GM12892 (cell line): ENCODE data around the gene CDK3.

Experiments
- DNase-seq: peaks from one replicate; pipeline ENCODE4 v3.0.0; 2011; ENCODE audit not compliant: insufficient read length
- FAIRE-seq: peaks from 2 replicates; lab custom pipeline; 2011; peaks lifted over from hg19 to GRCh38; lab: Jason Lieb, UNC
- POLR2A ChIP-seq: IDR thresholded peaks from 2 replicates; pipeline ENCODE4 v1.6.1; 2011; ENCODE audit warnings: low read depth, low read length, control low read depth
- POLR2AphosphoS5 ChIP-seq: IDR thresholded peaks from 2 replicates; pipeline ENCODE4 v1.6.1; 2011; ENCODE audit warnings: low read depth, low read length, control low read depth
- TAF1 ChIP-seq: IDR thresholded peaks from 2 replicates; pipeline ENCODE4 v1.6.1; 2011; ENCODE audit warnings: low read depth, mild to moderate bottlenecking, control low read depth, low read length, borderline replicate concordance

CDK3 gene

DNA sequence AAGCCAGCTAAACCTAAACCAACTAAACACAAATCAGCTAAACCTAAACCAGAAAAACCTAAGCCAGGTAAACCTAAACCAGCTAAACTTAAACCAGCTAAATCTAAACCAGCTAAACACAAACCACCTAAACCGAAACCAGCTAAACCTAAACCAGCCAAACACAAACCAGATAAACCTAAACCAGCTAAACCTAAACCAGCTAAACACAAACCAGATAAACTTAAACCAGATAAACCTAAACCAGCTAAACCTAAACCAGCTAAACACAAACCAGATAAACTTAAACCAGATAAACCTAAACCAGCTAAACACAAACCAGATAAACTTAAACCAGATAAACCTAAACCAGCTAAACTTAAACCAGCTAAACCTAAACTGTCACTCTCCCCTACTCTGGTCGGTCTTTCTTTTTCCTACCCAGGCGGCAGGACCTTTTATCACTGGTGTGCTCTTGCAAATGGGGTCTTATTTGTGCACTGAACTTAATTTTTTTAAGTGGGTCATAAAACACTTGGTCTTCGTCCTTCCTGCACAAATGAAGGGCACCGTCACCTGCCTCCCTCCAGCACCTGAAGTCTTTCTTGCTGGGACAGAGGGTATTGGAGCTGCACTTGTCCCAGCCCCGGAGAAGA lies 19.3 kb downstream of the CDK3 start:
- DNase-seq (no peak), FAIRE-seq (peak; percentile 40)
- TF ChIP-seq POLR2A, result no peak
- TF ChIP-seq POLR2AphosphoS5, result no peak
- TF ChIP-seq TAF1, result no peak

DNA sequence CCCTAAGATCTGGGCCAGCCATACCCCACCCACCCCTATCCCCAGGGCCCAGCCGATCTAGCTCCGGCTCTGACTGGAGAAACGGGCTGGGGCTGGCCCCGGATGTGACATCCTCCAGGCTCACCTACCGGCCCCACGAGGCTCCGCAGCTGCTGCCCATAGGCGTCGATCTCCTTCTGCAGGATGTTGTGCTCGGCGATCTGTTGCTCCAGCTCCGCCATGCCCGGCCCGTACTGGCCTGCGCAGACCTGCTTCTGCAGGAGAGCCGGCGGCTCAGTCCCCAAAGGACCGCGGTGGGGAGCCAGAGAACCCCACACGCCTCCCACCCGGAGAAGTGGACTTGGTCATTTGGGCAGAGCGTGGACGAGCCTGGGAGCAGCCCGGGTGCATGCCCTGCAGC lies 21.6 kb downstream of the CDK3 start:
- FAIRE-seq (no peak), DNase-seq (no peak)
- no peak for TF ChIP-seq TAF1
- no peak for TF ChIP-seq POLR2A
- no peak for TF ChIP-seq POLR2AphosphoS5

GRCh38 chr17:76022973-76023899 lies 22.6 kb downstream of the CDK3 start:
- TF ChIP-seq POLR2AphosphoS5, result no peak
- TF ChIP-seq POLR2A, result no peak
- TF ChIP-seq TAF1, result no peak
- FAIRE-seq (no peak), DNase-seq (no peak)

DNA sequence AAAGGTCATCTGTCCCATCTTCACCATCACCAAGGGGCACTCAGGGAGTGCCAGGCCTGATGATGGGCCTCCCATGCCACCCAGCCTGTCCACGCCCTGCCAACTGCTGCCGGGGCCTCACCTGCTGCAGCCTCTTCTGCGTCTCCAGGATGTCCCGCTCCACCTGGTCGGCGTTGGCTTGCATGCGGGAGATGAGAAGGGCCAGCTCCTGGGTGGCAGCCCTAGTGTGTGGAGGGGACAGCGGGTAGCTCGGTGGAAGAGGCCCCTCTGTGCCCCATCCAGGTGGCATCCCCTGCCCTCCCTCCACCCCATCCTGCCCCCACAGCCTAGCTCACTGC lies 23.2 kb downstream of the CDK3 start:
- no peak for TF ChIP-seq POLR2AphosphoS5
- no peak for TF ChIP-seq POLR2A
- no peak for TF ChIP-seq TAF1
- DNase-seq (no peak), FAIRE-seq (no peak)

- FAIRE-seq (no peak), DNase-seq (no peak)
- TF ChIP-seq POLR2AphosphoS5 (no peak), POLR2A (no peak), TAF1 (no peak)
Measured at GRCh38 chr17:76024353-76024752, 23.7 kb downstream of the CDK3 start.

- DNase-seq, result no peak
- no peak for TF ChIP-seq TAF1
- TF ChIP-seq POLR2AphosphoS5, result no peak
- TF ChIP-seq POLR2A, result no peak
- no peak for FAIRE-seq
Measured at GRCh38 chr17:76025294-76025693, 24.6 kb downstream of the CDK3 start.

DNA sequence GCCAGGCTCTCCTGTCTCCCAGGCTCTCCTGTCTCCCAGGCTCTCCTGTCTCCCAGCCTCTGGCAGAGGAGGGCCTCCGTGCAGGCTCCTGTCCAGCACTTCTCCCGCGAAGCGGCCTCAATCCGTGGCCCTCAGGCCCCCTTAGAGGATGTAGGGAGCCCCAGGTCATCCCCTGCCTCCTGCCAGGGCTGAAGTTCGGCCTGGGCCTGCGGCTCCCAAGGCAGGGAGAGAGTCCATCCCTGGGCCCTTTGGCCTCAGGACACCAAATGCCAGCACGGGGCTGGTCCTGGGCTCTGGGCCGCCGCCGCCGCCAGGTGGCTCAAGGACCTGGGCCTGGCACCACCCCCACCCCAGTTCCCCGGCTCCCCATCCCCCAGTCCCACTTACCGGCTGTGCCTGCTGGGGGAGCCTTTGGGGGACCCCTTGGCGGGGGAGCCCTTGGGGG lies 26.1 kb downstream of the CDK3 start:
- TF ChIP-seq POLR2AphosphoS5 (no peak), POLR2A (no peak), TAF1 (no peak)
- DNase-seq (no peak), FAIRE-seq (no peak)

- TF ChIP-seq TAF1 (no peak), POLR2A (no peak), POLR2AphosphoS5 (no peak)
- no peak for FAIRE-seq
Measured at GRCh38 chr17:76027159-76027839, 26.6 kb downstream of the CDK3 start, which contains the start of gene EVPL. EVPL (minus strand) TSS chr17:76027306; CDS start chr17:76027198, 108 bp downstream.

GRCh38 chr17:76032073-76032779 lies 31.6 kb downstream of the CDK3 start:
- DNase-seq (no peak), FAIRE-seq (no peak)
- TF ChIP-seq POLR2A (no peak), POLR2AphosphoS5 (no peak), TAF1 (no peak)

More at GRCh38 chr17:76027159-76027839, 26.6 kb downstream of the CDK3 start, which contains the start of gene EVPL:
- no peak for DNase-seq

DNA sequence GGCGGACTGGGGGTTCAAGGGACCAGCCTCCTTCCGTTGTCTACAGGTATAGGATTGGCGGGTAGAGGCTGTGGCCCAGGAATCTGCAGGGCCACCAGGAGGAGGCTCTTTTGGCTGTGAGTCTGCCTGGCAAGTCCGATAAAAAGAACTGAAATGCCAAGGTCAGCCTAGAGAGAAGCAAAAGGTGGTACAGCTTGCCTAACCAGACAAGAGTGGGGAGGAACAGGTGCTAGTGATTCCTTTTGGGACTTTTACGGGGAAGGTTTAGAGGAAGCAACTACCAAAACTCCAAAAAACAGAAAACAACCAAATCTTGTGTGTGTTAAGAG lies 32.1 kb downstream of the CDK3 start:
- FAIRE-seq, result no peak
- no peak for DNase-seq
- TF ChIP-seq POLR2AphosphoS5, result no peak
- TF ChIP-seq POLR2A, result no peak
- TF ChIP-seq TAF1, result no peak
